ENCODE results near the gene MYMX. TPM values are rescaled to one million over a fixed set of nuclear protein-coding genes. Genes with fewer than 3 reads are reported as not detected.

The MYMX gene
- polyA plus RNA-seq, 10 donors = 17.2 to 24.8 (median 20.0) TPM

- DNase-seq = peak; percentile 80 to 96 (median 90)
Observed at GRCh38 chr6:44219053-44219814, 2.5 kb downstream of the MYMX start.

- DNase-seq = no peak
Observed at GRCh38 chr6:44219815-44220784, 3.4 kb downstream of the MYMX start.

GRCh38 chr6:44220913-44221290 lies 4.2 kb downstream of the MYMX start:
- DNase-seq = no peak

- peak; percentile 82 to 89 (median 82) for DNase-seq
Observed at GRCh38 chr6:44221291-44221960, 4.7 kb downstream of the MYMX start.

- no peak for DNase-seq
Observed at GRCh38 chr6:44221961-44222335, 5.2 kb downstream of the MYMX start.

GRCh38 chr6:44222486-44223318 lies 6.0 kb downstream of the MYMX start:
- DNase-seq = no peak

- peak in 2 of 3 donors; percentile 74 to 85 for DNase-seq
Observed at GRCh38 chr6:44223319-44224028, 6.7 kb downstream of the MYMX start, which contains the start of gene SLC29A1. Gene SLC29A1, plus strand, starts transcription at chr6:44223595. Its CDS starts 3,719 bp downstream, at chr6:44227314.

- no peak for DNase-seq
Observed at GRCh38 chr6:44224029-44224964, 7.6 kb downstream of the MYMX start.

GRCh38 chr6:44224965-44225305 lies 8.2 kb downstream of the MYMX start:
- DNase-seq = no peak

GRCh38 chr6:44225579-44226325 lies 9.0 kb downstream of the MYMX start:
- no peak for DNase-seq

- DNase-seq = peak in 1 of 3 donors; percentile 58
Observed at GRCh38 chr6:44226368-44227147, 9.8 kb downstream of the MYMX start.

- peak in 1 of 3 donors; percentile 53 for DNase-seq
Observed at GRCh38 chr6:44227148-44227793, 10.5 kb downstream of the MYMX start.

- DNase-seq = no peak
Observed at GRCh38 chr6:44228031-44228430, 11.3 kb downstream of the MYMX start.

- no peak for DNase-seq
Observed at GRCh38 chr6:44228433-44228832, 11.7 kb downstream of the MYMX start.

- no peak for DNase-seq
Observed at GRCh38 chr6:44228836-44229235, 12.1 kb downstream of the MYMX start.

GRCh38 chr6:44229376-44230033 lies 12.8 kb downstream of the MYMX start:
- no peak for DNase-seq

Measured in muscle of back (tissue), 11 donors.